Measurements from ENCODE around the gene ZNF559. TPM values are rescaled to one million over a fixed set of nuclear protein-coding genes. Genes with fewer than 3 reads are reported as not detected.

The ZNF559 gene
- total and polyA plus RNA-seq, 5 donors from 2014 or later, result 12.2 to 37.3 (median 30.8) TPM

DNA sequence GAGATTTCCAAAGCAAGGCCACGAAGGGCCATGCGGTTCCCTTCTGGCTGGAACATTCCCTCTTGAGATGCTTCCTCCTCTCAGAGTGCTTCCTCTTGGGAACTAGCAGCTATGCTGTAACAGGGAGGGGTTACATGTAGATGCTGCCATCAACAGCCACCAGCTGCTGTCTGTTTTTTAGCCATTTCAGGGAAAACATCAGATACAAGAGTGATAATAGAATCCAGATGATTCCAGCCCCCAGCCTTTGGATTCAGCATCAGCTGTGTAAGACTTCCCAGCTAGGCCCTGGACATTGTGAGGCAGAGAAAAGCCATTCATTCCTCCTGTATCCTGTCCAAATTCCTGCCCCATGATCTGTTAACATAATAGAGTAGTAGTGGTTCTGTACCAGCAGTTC is 30.7 kb downstream of the ZNF559 start:
- no peak overlapping the region for H3K27ac ChIP-seq (ENCODE audit: insufficient read depth, low read length, poor library complexity, severe bottlenecking)
- Mint-ChIP-seq H3K27me3 (no peaks in the 10 kb centered on the region), H3K36me3 (peaks cover 3% of the 10 kb centered on the region), H3K9me3 (peaks cover 0 to 69% (median 19%) of the 10 kb centered on the region in 7 donors), H3K27ac (no peak overlapping the region), H3K4me1 (no peaks in the 10 kb centered on the region), H3K4me3 (no peak overlapping the region)
- ATAC-seq (ENCODE audit: low read depth in 2 of 2) (no peak), DNase-seq (no peak)
- H3K36me3 ChIP-seq (ENCODE audit: control insufficient read depth, insufficient read depth, low read length), result no peaks in the 10 kb centered on the region
- peaks cover 49 to 90% of the 10 kb centered on the region in 2 experiments for H3K9me3 ChIP-seq (ENCODE audit: control insufficient read depth in 2 of 2, low read length in 2 of 2)
- H3K4me1 ChIP-seq (ENCODE audit: control insufficient read depth, insufficient read depth, low read length, poor library complexity, severe bottlenecking), result no peaks in the 10 kb centered on the region
- no peak overlapping the region for H3K4me3 ChIP-seq (ENCODE audit: low read depth, low read length)
- no peaks in the 10 kb centered on the region for H3K27me3 ChIP-seq (ENCODE audit: control insufficient read depth, insufficient read depth, low read length)

DNA sequence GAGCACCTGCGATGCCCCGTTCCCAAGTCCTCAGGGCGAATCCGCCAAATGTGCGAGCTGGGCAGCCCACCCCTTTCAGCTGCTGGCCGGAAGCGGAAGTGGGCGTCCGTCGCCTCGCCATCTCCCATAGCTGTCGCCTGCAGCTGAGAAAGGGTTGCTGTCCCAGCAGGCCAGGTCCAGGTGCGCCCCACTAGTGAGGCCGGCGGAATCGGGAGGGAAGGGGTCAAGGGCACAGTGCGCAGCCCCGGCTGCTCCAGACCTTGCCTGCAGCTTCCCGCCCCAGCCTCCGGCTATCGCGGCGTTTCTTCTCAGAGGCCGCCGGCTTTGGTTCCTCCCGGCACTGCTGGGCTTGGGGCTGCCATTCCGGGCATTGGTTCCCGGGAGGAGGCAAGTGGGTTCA is 38.9 kb downstream of the ZNF559 start, which contains the start of gene ZNF177:
TSS of gene ZNF177 (plus strand) at position 109 of the 400 bp plus-strand sequence. CDS start 15,299 bp downstream, outside the sequence.
- H3K4me1 ChIP-seq (ENCODE audit: control insufficient read depth, insufficient read depth, low read length, poor library complexity, severe bottlenecking), result no peaks in the 10 kb centered on the region
- no peaks in the 10 kb centered on the region for H3K36me3 ChIP-seq (ENCODE audit: control insufficient read depth, insufficient read depth, low read length)
- H3K4me3 ChIP-seq (ENCODE audit: low read depth, low read length), result no peak within 1 kb of the TSS
- Mint-ChIP-seq H3K27ac (no peak within 1 kb of the TSS), H3K9me3 (peaks cover 0 to 69% (median 34%) of the 10 kb centered on the region in 7 donors), H3K36me3 (peaks cover 21% of the 10 kb centered on the region), H3K27me3 (peaks cover 9% of the 10 kb centered on the region), H3K4me3 (peak within 1 kb of the TSS in 2 of 4 donors; percentile 13 to 58), H3K4me1 (peaks cover 0 to 4% (median 2%) of the 10 kb centered on the region in 4 donors)
- H3K27ac ChIP-seq (ENCODE audit: insufficient read depth, low read length, poor library complexity, severe bottlenecking), result no peak within 1 kb of the TSS
- DNase-seq (no peak), ATAC-seq (ENCODE audit: low read depth in 2 of 2) (no peak)
- H3K27me3 ChIP-seq (ENCODE audit: control insufficient read depth, insufficient read depth, low read length), result no peaks in the 10 kb centered on the region
- peaks cover 41 to 79% of the 10 kb centered on the region in 2 experiments for H3K9me3 ChIP-seq (ENCODE audit: control insufficient read depth in 2 of 2, low read length in 2 of 2)

DNA sequence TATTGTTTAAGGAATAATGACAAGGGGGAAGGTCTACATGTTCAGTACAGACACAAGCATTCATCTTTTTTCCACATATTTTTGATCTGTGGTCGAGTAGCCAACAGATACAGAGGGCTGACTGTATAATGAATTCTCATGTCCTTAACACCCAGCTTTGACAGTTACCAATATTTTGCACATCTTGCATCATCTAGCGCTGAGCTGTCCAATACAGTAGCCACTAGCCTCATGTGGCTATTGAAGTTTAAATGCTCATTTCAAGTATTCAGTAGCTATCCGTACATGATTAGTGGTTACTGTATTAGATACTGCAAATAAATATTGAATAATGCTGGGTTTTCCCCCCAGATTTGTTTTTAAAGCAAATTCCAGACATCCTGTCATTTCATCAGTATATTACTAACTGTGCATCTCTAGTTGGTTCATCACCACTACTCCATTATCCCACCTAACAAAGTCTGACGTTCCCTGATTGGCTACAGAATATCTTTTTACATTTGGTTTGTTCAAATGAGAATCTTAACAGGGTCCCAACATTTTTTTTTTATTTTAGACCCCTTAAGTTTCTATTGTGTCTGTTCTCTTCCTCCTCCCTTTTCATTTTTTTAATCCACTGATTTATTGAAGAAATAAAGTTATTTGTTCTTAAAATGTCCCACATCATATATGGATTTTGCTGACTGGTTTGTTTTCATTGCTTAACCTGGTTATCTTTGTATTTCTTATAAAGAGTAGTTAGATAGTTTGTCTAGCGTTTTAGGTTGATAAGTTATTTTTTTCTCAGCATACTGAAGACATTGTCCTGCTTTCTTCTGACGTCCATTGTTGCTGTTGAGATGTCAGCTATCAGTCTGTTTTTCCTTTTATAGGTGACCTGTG is 47.0 kb downstream of the ZNF559 start:
- H3K27ac Mint-ChIP-seq, result no peak overlapping the region
- H3K27me3 Mint-ChIP-seq, result no peaks in the 10 kb centered on the region
- H3K4me3 Mint-ChIP-seq, result no peak overlapping the region
- H3K4me1 Mint-ChIP-seq, result no peaks in the 10 kb centered on the region
- Histone ChIP-seq H3K27me3 (ENCODE audit: control insufficient read depth, insufficient read depth, low read length) (no peaks in the 10 kb centered on the region), H3K27ac (ENCODE audit: insufficient read depth, low read length, poor library complexity, severe bottlenecking) (no peak overlapping the region), H3K4me1 (ENCODE audit: control insufficient read depth, insufficient read depth, low read length, poor library complexity, severe bottlenecking) (no peaks in the 10 kb centered on the region), H3K4me3 (ENCODE audit: low read depth, low read length) (no peak overlapping the region), H3K9me3 (ENCODE audit: control insufficient read depth in 2 of 2, low read length in 2 of 2) (peaks cover 44 to 52% of the 10 kb centered on the region in 2 experiments), H3K36me3 (ENCODE audit: control insufficient read depth, insufficient read depth, low read length) (no peaks in the 10 kb centered on the region)
- no peak for ATAC-seq (ENCODE audit: low read depth in 2 of 2)
- DNase-seq, result no peak
- H3K36me3 Mint-ChIP-seq, result peaks cover 29% of the 10 kb centered on the region
- peaks cover 5 to 78% (median 36%) of the 10 kb centered on the region in 7 donors for H3K9me3 Mint-ChIP-seq

DNA sequence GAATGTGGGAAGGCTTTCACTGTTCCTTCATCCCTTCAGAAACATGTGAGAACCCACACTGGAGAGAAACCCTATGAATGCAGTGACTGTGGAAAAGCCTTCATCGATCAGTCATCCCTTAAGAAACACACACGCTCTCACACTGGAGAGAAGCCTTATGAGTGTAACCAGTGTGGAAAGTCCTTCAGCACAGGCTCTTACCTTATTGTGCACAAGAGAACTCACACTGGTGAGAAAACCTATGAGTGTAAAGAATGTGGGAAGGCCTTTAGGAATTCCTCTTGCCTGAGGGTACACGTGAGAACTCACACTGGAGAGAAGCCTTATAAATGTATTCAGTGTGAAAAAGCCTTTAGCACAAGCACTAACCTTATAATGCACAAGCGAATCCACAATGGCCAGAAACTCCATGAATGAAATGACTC is 57.4 kb downstream of the ZNF559 start:
- no peaks in the 10 kb centered on the region for H3K4me1 Mint-ChIP-seq
- Histone ChIP-seq H3K9me3 (ENCODE audit: control insufficient read depth in 2 of 2, low read length in 2 of 2) (peaks cover 86 to 95% of the 10 kb centered on the region in 2 experiments), H3K27me3 (ENCODE audit: control insufficient read depth, insufficient read depth, low read length) (no peaks in the 10 kb centered on the region), H3K27ac (ENCODE audit: insufficient read depth, low read length, poor library complexity, severe bottlenecking) (no peak overlapping the region), H3K36me3 (ENCODE audit: control insufficient read depth, insufficient read depth, low read length) (peaks cover 16% of the 10 kb centered on the region), H3K4me3 (ENCODE audit: low read depth, low read length) (no peak overlapping the region), H3K4me1 (ENCODE audit: control insufficient read depth, insufficient read depth, low read length, poor library complexity, severe bottlenecking) (no peaks in the 10 kb centered on the region)
- no peak overlapping the region for H3K27ac Mint-ChIP-seq
- peaks cover 0 to 77% (median 27%) of the 10 kb centered on the region in 7 donors for H3K9me3 Mint-ChIP-seq
- H3K36me3 Mint-ChIP-seq, result peaks cover 52% of the 10 kb centered on the region
- no peak overlapping the region for H3K4me3 Mint-ChIP-seq
- DNase-seq, result no peak
- H3K27me3 Mint-ChIP-seq, result no peaks in the 10 kb centered on the region
- ATAC-seq (ENCODE audit: low read depth in 2 of 2), result no peak

Other genes with a start within 250 kb of the ZNF559 start
- not detected for gene OR1M1, start 237.1 kb upstream of the ZNF559 start, total RNA-seq
- not detected for gene OR1M1, start 237.1 kb upstream of the ZNF559 start, polyA plus RNA-seq
- not detected for gene OR7G2, start 216.7 kb upstream of the ZNF559 start, total RNA-seq
- gene OR7G2, start 216.7 kb upstream of the ZNF559 start, polyA plus RNA-seq, result not detected
- gene OR7G1, start 208.4 kb upstream of the ZNF559 start, total RNA-seq, result not detected
- not detected for gene OR7G1, start 208.4 kb upstream of the ZNF559 start, polyA plus RNA-seq
- not detected for gene OR7G3, start 197.2 kb upstream of the ZNF559 start, total RNA-seq
- not detected for gene OR7G3, start 197.2 kb upstream of the ZNF559 start, polyA plus RNA-seq
- gene ZNF317, start 183.8 kb upstream of the ZNF559 start, total RNA-seq, result 92.4 TPM
- gene ZNF317, start 183.8 kb upstream of the ZNF559 start, polyA plus RNA-seq, result 10 to 100 TPM; 27.5 to 42.5 (median 37.0) TPM
- gene OR7D2, start 145.2 kb upstream of the ZNF559 start, total RNA-seq, result not detected
- not detected for gene OR7D2, start 145.2 kb upstream of the ZNF559 start, polyA plus RNA-seq
- not detected for gene OR7D4, start 104.6 kb upstream of the ZNF559 start, total RNA-seq
- not detected for gene OR7D4, start 104.6 kb upstream of the ZNF559 start, polyA plus RNA-seq
- not detected for gene OR7E24, start 73.2 kb upstream of the ZNF559 start, total RNA-seq
- not detected for gene OR7E24, start 73.2 kb upstream of the ZNF559 start, polyA plus RNA-seq
- gene ZNF699, start 14.3 kb upstream of the ZNF559 start, total RNA-seq, result 11.7 TPM
- gene ZNF699, start 14.3 kb upstream of the ZNF559 start, polyA plus RNA-seq, result 10 to 100 TPM; 13.9 to 41.7 (median 14.2) TPM
- 0.81 TPM for gene ZNF177, start 38.8 kb downstream of the ZNF559 start, total RNA-seq
- under 1 TPM; 0.19 to 0.67 (median 0.61) TPM for gene ZNF177, start 38.8 kb downstream of the ZNF559 start, polyA plus RNA-seq
- gene ZNF266, start 111.4 kb downstream of the ZNF559 start, total RNA-seq, result 63.3 TPM
- gene ZNF266, start 111.4 kb downstream of the ZNF559 start, polyA plus RNA-seq, result 10 to 100 TPM; 19.9 to 23.3 (median 21.4) TPM
- gene ZNF560, start 174.4 kb downstream of the ZNF559 start, total RNA-seq, result not detected
- gene ZNF560, start 174.4 kb downstream of the ZNF559 start, polyA plus RNA-seq, result not detected
- gene ZNF426, start 214.5 kb downstream of the ZNF559 start, total RNA-seq, result 10.6 TPM
- 10 to 100 TPM in 3 of 4 donors, 1 to 10 TPM in 1; 8.9 to 14.8 (median 12.6) TPM for gene ZNF426, start 214.5 kb downstream of the ZNF559 start, polyA plus RNA-seq